Erythroblast (primary cell): ENCODE results near the gene ACAD10.

ENCODE experiments used
- GATA1 ChIP-seq: IDR thresholded peaks from 2 replicates; pipeline ENCODE4 v1.6.1; 2011; ENCODE audit warnings: low read depth, mild to moderate bottlenecking, control low read depth, low read length, moderate library complexity
- POLR2A ChIP-seq: IDR thresholded peaks from 2 replicates; pipeline ENCODE4 v1.6.1; 2011; ENCODE audit warnings: mild to moderate bottlenecking, low read length

- TF ChIP-seq POLR2A (no peak), GATA1 (no peak)
These were observed 68.8 kb downstream of the ACAD10 start for GRCh38 chr12:111754671-111755070.
